A673 (cell line): Measurements from ENCODE around the gene GPR68. TPM values are rescaled to one million over a fixed set of nuclear protein-coding genes. Genes with fewer than 3 reads are reported as not detected.

ENCODE experiments used
- BruUV-seq: library from RNA; stranded (reverse); fragments of 400-500 nt; replicated peaks from 2 replicates; lab custom pipeline; 2021; lab: Mats Ljungman, UMichigan
- CTCF ChIA-PET: fragments of 300-600 bp; sonication (Branson Sonifier 250); formaldehyde crosslinking; loops from one replicate; lab custom pipeline; 2022; ENCODE audit warnings: antibody characterized with exemption; lab: Charles Lee
- POLR2A ChIA-PET: fragments of 300-600 bp; sonication (Branson Sonifier 250); formaldehyde crosslinking; loops from one replicate; lab custom pipeline; 2022; ENCODE audit warnings: antibody characterized with exemption; ENCODE audit not compliant: low non-redundant PET; lab: Charles Lee
- DNase-seq: peaks from one replicate; pipeline ENCODE4 v3.0.0-alpha.2; 2015; ENCODE audit warnings: low spot score
- H3K27ac ChIP-seq: fragments of 200-600 bp; sonication (generic); 2 replicates; pipeline ENCODE4 v1.5.1; 2016; ENCODE audit warnings: mixed run types, low read depth, mild to moderate bottlenecking, mixed read lengths, antibody characterized with exemption, low read length; ENCODE audit not compliant: poor library complexity, severe bottlenecking
- H3K27me3 ChIP-seq: fragments of 200-600 bp; sonication (generic); replicated peaks from 2 replicates; pipeline ENCODE4 v1.6.1; 2017; ENCODE audit warnings: mixed run types, low read depth, mild to moderate bottlenecking, mixed read lengths, antibody characterized with exemption, low read length; ENCODE audit not compliant: insufficient read depth, poor library complexity
- H3K36me3 ChIP-seq: fragments of 200-600 bp; sonication (generic); 2 replicates; pipeline ENCODE4 v1.6.1; 2016; ENCODE audit warnings: mixed run types, mild to moderate bottlenecking, mixed read lengths, antibody characterized with exemption, low read length; ENCODE audit not compliant: insufficient read depth, poor library complexity, severe bottlenecking
- H3K4me1 ChIP-seq: fragments of 200-600 bp; sonication (generic); 2 replicates; pipeline ENCODE4 v1.6.1; 2017; ENCODE audit warnings: mixed run types, mild to moderate bottlenecking, mixed read lengths, antibody characterized with exemption, low read length; ENCODE audit not compliant: insufficient read depth, poor library complexity, severe bottlenecking
- H3K4me3 ChIP-seq: fragments of 200-600 bp; sonication (generic); 2 replicates; pipeline ENCODE4 v1.5.1; 2016; ENCODE audit warnings: low read depth, mixed run types, mild to moderate bottlenecking, mixed read lengths, low read length; ENCODE audit not compliant: poor library complexity, severe bottlenecking
- H3K9me3 ChIP-seq: fragments of 200-600 bp; sonication (generic); 2 replicates; pipeline ENCODE4 v1.6.1; 2016; ENCODE audit warnings: mixed run types, low read depth, mild to moderate bottlenecking, mixed read lengths, antibody characterized with exemption, low read length; ENCODE audit not compliant: poor library complexity, severe bottlenecking
- CTCF ChIP-seq: fragments of 300-800, 200-600 bp; sonication (generic); conservative IDR thresholded peaks from 2 replicates; pipeline ENCODE4 v1.5.1; 2017; ENCODE audit warnings: low read depth, mild to moderate bottlenecking, antibody characterized with exemption, low read length, moderate library complexity, mixed read lengths
- EZH2 ChIP-seq: fragments of 200-600 bp; sonication (generic); IDR thresholded peaks from 2 replicates; pipeline ENCODE4 v1.6.1; 2017; ENCODE audit warnings: borderline replicate concordance, low read depth, mild to moderate bottlenecking, mixed read lengths, antibody characterized with exemption, low read length; ENCODE audit not compliant: poor library complexity, severe bottlenecking
- intact Hi-C: fragments of 100-400 bp; cut with micrococcal nuclease; formaldehyde crosslinking; loops from one replicate; pipeline ENCODE4 v1.10.0; 2022; ENCODE audit not compliant: unreplicated experiment
- total RNA-seq: library from RNA; stranded (reverse); gene quantifications from 2 replicates; pipeline ENCODE4 v1.2.3, GENCODE V29; 2021

GPR68 gene
- total RNA-seq, 1 experiment from 2014 or later = 0.30 TPM

- ChIA-PET CTCF (interaction anchor here (0.6 kb wide), 1 partner anchor 10 kb away, joined by 4 read pairs; no protein-coding TSS in a partner anchor), POLR2A (no interaction called here)
- DNase-seq = no peak
- no peaks in the 10 kb centered on the region for H3K4me1 ChIP-seq
- no peaks in the 10 kb centered on the region for H3K9me3 ChIP-seq
- intact Hi-C loops = no loop called here
- peaks cover 31% of the 10 kb centered on the region for H3K36me3 ChIP-seq
- H3K27ac ChIP-seq = no peak overlapping the region
- TF ChIP-seq CTCF (no peak), EZH2 (no peak)
- H3K27me3 ChIP-seq = no peaks in the 10 kb centered on the region
- no TSS peak for BruUV-seq
- H3K4me3 ChIP-seq = no peak overlapping the region
Observed at GRCh38 chr14:91274796-91275195, 30.3 kb upstream of the GPR68 start.

GRCh38 chr14:91273885-91274273 lies 29.4 kb upstream of the GPR68 start:
- H3K4me1 ChIP-seq = no peaks in the 10 kb centered on the region
- no peak for DNase-seq
- H3K27me3 ChIP-seq = no peaks in the 10 kb centered on the region
- no peak for TF ChIP-seq EZH2
- intact Hi-C loops = no loop called here
- BruUV-seq = no TSS peak
- H3K36me3 ChIP-seq = peaks cover 23% of the 10 kb centered on the region
- no peak overlapping the region for H3K4me3 ChIP-seq
- ChIA-PET CTCF (no interaction called here), POLR2A (no interaction called here)
- H3K27ac ChIP-seq = no peak overlapping the region
- no peaks in the 10 kb centered on the region for H3K9me3 ChIP-seq

- ChIA-PET POLR2A (no interaction called here), CTCF (no interaction called here)
- H3K27ac ChIP-seq = no peak overlapping the region
- TF ChIP-seq CTCF = no peak
- no peak for TF ChIP-seq EZH2
- no TSS peak for BruUV-seq
- no peaks in the 10 kb centered on the region for H3K27me3 ChIP-seq
- intact Hi-C loops = no loop called here
- H3K4me1 ChIP-seq = no peaks in the 10 kb centered on the region
- H3K9me3 ChIP-seq = no peaks in the 10 kb centered on the region
- H3K4me3 ChIP-seq = no peak overlapping the region
- peaks cover 18% of the 10 kb centered on the region for H3K36me3 ChIP-seq
- DNase-seq = no peak
Observed at GRCh38 chr14:91273273-91273884, 28.9 kb upstream of the GPR68 start.
